22Rv1 (cell line): ENCODE results near the gene APBA3.
A peak's percentile ranks its signal among the peaks of the same experiment; 100 is the strongest.
"Not testable (repeated sequence)": the region's sequence is repeated elsewhere in the genome, so short reads cannot be mapped to it uniquely, and the experiment has no call there.

Experiments
- H3K27ac ChIP-seq: fragments of 450-650 bp; 2 replicates; pipeline ENCODE4 v1.5.1; 2017
- ZFX ChIP-seq: fragments of 450-650 bp; IDR thresholded peaks from 2 replicates; pipeline ENCODE4 v1.6.1; 2017; ENCODE audit warnings: antibody characterized with exemption, borderline replicate concordance
- TF ChIP-seq, protein P1 (sequence below): fragments of 450-650 bp; IDR thresholded peaks from 2 replicates; pipeline ENCODE4 v1.5.1; 2017; ENCODE audit warnings: mild to moderate bottlenecking

The APBA3 gene

DNA sequence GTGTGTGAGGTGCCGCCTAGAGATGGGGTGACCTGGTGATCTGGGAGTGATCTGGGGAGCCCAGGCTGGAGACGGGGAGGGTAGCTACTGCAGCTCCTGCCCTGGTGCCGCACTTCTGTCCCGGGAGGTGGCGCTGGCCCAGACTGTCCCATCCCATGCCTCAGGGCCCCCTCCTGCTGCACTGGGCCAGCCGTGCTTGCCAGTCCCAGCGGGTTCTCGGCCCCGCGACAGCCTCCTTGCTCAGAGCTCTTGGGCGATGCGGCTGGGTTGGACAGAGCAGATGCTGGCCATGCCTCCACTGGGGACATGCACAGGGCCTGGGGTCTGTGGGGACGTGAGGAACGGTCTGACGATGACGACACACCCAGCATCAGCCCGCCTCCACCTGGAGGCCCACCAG is 8.0 kb upstream of the APBA3 start:
- TF ChIP-seq, protein P1, sequence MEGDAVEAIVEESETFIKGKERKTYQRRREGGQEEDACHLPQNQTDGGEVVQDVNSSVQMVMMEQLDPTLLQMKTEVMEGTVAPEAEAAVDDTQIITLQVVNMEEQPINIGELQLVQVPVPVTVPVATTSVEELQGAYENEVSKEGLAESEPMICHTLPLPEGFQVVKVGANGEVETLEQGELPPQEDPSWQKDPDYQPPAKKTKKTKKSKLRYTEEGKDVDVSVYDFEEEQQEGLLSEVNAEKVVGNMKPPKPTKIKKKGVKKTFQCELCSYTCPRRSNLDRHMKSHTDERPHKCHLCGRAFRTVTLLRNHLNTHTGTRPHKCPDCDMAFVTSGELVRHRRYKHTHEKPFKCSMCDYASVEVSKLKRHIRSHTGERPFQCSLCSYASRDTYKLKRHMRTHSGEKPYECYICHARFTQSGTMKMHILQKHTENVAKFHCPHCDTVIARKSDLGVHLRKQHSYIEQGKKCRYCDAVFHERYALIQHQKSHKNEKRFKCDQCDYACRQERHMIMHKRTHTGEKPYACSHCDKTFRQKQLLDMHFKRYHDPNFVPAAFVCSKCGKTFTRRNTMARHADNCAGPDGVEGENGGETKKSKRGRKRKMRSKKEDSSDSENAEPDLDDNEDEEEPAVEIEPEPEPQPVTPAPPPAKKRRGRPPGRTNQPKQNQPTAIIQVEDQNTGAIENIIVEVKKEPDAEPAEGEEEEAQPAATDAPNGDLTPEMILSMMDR: no peak
- TF ChIP-seq ZFX: no peak
- no peak overlapping the region for H3K27ac ChIP-seq

DNA sequence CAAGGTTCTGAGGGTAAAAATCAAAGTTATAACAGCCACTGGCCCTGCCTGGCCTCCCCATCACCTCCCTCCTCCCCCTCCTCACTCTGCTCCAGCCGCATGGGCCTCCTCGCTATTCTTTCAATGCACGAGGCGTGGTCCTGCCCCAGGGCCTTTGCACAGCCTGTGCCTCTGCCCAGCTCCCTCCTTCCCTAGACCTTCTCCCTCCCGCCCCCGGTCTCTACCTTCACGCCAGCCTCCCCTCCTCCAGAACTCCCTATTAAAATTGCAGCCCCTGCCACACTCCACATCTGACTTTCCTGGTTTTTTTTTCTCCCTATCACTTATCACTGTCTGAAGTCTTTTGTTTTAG is 7.2 kb upstream of the APBA3 start:
- no peak overlapping the region for H3K27ac ChIP-seq
- TF ChIP-seq ZFX: no peak
- TF ChIP-seq, protein P1: no peak

DNA sequence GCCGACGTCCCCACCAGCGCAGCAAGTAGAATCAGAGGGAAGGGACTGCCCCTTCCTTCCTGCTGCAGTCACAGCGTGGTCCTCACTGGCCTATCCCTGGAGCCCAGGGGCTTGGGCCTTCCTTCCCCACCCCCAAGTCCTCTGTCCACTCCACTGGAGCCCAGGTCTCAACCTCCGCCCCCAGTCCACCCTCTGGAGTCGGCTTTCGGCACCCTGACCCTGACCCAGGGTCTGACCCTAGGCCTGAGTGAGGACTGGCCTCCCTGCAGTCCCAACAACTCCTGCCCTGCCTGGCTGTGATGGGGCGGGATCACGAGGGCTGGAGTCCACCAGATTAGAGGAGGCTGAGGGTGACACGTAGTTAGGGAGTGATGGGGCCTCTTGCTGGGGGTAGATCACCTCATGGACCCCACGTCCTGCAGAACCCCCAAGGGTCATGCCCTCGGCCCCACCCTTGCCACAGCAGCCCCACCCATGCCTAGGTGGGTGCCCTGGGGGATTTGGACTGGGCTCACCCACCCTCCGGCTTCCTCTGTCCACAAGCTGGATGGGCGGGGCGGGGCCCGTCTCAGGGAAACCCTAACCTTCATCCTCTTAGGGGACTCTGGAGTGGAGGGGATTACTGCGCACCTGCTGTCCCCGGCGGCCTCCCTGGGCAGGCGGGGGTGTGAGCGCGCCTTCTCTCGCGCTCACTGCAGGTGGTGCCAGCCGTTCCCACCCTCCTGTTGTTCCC is 6.7 kb upstream of the APBA3 start:
- TF ChIP-seq, protein P1: no peak
- TF ChIP-seq ZFX: no peak
- H3K27ac ChIP-seq: no peak overlapping the region

DNA sequence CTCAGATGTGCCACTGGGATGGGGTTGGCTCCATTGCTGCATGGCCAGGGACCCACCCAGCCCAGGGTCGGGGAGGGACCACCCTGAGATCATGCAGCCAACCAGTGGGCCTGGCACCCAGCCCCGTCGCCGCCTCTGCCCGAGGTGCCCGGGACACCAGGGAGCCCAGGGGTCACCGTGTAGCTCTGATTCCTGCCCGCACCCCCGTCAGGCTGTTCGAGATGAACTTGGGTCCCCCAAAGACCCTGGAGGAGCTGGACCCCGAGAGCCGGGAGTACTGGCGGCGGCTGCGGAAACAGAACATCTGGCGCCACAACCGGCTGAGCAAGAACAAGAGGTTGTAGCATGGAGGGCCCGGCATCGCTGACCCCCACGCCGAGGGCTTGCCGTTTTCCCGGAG is 5.6 kb upstream of the APBA3 start:
- no peak for TF ChIP-seq ZFX
- H3K27ac ChIP-seq: no peak overlapping the region

DNA sequence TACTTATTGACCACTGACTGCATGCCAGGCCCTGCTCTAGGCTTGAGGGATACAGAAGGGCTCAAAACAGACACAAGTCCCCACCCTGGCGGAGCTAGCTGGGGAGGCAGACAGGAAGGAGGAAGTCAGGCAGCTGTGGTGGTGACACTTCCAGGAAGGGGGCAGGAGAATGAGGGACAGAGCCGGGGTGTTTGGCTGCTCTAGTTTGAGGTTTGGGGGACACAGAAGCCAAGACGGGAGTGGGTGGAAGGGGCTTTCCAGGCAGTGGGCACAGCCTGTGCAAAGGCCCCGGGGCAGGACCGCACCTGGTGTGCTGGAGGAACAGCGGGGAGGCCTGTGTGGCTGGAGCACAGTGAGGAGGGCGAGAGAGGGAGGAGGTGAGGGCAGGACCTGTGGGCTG is 5.0 kb upstream of the APBA3 start:
- TF ChIP-seq, protein P1: no peak
- no peak for TF ChIP-seq ZFX

DNA sequence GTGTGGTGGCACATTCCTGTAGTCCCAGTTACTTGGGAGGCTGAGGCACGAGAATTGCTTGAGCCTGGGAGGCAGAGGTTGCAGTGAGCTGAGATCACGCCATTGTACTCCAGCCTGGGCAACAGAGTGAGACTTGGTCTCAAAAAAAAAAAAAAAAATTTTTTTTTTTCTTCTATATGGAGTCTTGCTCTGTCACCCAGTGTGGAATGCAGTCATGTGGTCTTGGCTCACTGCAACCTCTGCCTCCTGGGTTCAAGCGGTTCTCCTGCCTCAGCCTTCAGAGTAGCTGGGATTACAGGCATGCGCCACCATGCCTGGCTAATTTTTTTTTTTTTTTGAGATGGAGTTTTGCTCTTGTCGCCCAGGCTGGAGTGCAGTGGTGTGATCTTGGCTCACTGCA is 4.3 kb upstream of the APBA3 start:
- not testable (repeated sequence) for H3K27ac ChIP-seq

More for the DNA sequence above, 5.0 kb upstream of the APBA3 start:
- no peak overlapping the region for H3K27ac ChIP-seq

DNA sequence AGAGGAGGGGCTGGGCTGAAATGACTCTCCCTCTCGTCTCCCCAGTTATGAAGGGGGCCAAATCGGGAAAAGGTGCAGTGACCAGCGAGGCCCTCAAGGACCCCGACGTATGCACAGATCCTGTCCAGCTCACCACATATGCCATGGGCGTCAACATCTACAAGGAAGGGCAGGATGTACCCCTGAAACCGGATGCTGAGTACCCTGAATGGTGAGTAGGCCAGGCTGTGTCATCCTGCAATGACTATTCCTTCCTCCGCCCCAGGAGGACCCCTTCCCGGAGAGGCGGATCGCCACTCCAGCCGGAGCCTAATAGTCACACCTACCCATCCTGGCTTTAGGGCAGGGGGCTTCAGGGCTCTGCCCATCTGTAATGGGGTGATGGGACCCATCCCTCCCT is 3.6 kb upstream of the APBA3 start:
- no peak for TF ChIP-seq ZFX
- TF ChIP-seq, protein P1: no peak
- no peak overlapping the region for H3K27ac ChIP-seq

DNA sequence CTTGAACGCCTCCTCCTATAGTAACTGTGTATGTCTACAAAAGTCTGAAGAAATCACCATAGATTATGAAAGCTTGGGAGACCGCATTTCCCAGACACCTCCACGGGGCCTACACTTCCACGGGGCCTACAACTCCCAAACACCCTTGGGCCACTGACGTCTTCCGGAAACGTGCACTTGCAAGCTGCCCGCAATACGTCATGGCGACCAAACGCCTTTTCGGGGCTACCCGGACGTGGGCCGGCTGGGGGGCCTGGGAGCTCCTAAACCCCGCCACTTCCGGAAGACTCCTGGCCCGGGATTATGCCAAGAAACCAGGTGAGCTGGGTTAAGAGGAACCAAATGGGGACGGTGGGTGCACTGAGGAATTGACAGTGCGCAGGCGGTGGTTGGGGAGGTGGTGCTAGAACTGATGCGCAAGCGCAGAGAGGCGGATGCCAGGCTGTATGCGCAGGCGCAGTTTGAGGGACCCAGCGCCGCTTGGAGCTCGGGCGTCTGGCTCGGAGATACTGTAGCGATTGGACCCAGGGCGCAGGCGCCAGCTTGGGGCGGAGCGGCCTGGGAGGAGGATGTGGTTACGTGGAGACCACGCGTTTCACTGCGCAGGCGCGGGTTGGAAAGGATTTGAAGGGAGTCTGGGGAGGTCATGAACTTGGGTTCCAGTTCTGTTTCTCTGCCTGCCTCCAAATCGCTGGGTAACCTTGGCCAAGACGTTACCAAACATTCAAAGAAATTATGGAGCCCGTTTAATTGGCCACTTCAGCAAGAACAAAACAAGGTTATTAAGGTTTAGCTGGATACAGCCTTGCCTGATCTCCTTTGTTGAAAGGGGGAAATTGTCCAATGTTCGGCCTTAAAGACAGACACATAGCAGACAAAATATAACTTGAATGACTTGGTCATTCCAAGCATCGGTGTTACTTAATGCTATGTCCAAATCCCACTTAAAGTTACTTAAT is 1.3 kb upstream of the APBA3 start, which contains the start of gene MRPL54:
Gene MRPL54, plus strand, starts transcription at position 182 of the 959 bp plus-strand sequence. Its CDS starts 19 bp downstream, at position 201.
- TF ChIP-seq ZFX: no peak
- TF ChIP-seq, protein P1: no peak
- peak within 1 kb of the TSS; percentile 92 for H3K27ac ChIP-seq
